Erythroblast (primary cell): ENCODE data around the gene HIGD1B.

Experiments used
- GATA1 ChIP-seq: IDR thresholded peaks from 2 replicates; pipeline ENCODE4 v1.6.1; 2011; ENCODE audit warnings: low read depth, mild to moderate bottlenecking, control low read depth, low read length, moderate library complexity
- POLR2A ChIP-seq: IDR thresholded peaks from 2 replicates; pipeline ENCODE4 v1.6.1; 2011; ENCODE audit warnings: mild to moderate bottlenecking, low read length

- TF ChIP-seq POLR2A, result no peak
- TF ChIP-seq GATA1, result no peak
Measured at GRCh38 chr17:44887971-44888954, 40.6 kb downstream of the HIGD1B start.
